HEK293 (cell line): ENCODE measurements around the gene PLEKHA8.

ENCODE experiments used
- BCL11A ChIP-seq: fragments of 450-650 bp; formaldehyde crosslinking; IDR thresholded peaks from 2 replicates; pipeline ENCODE4 v1.5.1; 2016; ENCODE audit warnings: low read depth, missing biosample characterization, missing genetic modification characterization
- BCL11B ChIP-seq: fragments of 450-650 bp; formaldehyde crosslinking; IDR thresholded peaks from 2 replicates; pipeline ENCODE4 v1.5.1; 2016; ENCODE audit warnings: low read depth, missing biosample characterization, missing genetic modification characterization
- HOXD13 ChIP-seq: sonication (generic); formaldehyde crosslinking; IDR thresholded peaks from 2 replicates; pipeline ENCODE4 v1.8.0; 2022; ENCODE audit warnings: missing genetic modification reagents, borderline replicate concordance
- KLF10 ChIP-seq: fragments of 450-650 bp; IDR thresholded peaks from 2 replicates; pipeline ENCODE4 v1.5.1; 2018; ENCODE audit warnings: missing biosample characterization, mild to moderate bottlenecking, missing genetic modification characterization
- KLF8 ChIP-seq: fragments of 450-650 bp; formaldehyde crosslinking; IDR thresholded peaks from 2 replicates; pipeline ENCODE4 v1.5.1; 2016; ENCODE audit warnings: missing biosample characterization, missing genetic modification characterization
- MEIS1 ChIP-seq: sonication (generic); formaldehyde crosslinking; IDR thresholded peaks from 2 replicates; pipeline ENCODE4 v1.8.1; 2022; ENCODE audit warnings: missing genetic modification reagents, mild to moderate bottlenecking, borderline replicate concordance
- OVOL3 ChIP-seq: fragments of 450-650 bp; formaldehyde crosslinking; IDR thresholded peaks from 2 replicates; pipeline ENCODE4 v1.5.1; 2016; ENCODE audit warnings: missing biosample characterization, missing genetic modification characterization
- SP7 ChIP-seq: fragments of 450-650 bp; formaldehyde crosslinking; IDR thresholded peaks from 2 replicates; pipeline ENCODE4 v1.5.1; 2016; ENCODE audit warnings: missing biosample characterization, missing genetic modification characterization
- WT1 ChIP-seq: fragments of 450-650 bp; formaldehyde crosslinking; IDR thresholded peaks from 2 replicates; pipeline ENCODE4 v1.5.1; 2016; ENCODE audit warnings: missing biosample characterization, missing genetic modification characterization
- ZNF10 ChIP-seq: fragments of 450-650 bp; formaldehyde crosslinking; IDR thresholded peaks from 2 replicates; pipeline ENCODE4 v1.5.1; 2017; ENCODE audit warnings: missing biosample characterization, missing genetic modification characterization
- ZNF202 ChIP-seq: fragments of 450-650 bp; formaldehyde crosslinking; IDR thresholded peaks from 2 replicates; pipeline ENCODE4 v1.5.1; 2016; ENCODE audit warnings: missing biosample characterization, missing genetic modification characterization, borderline replicate concordance
- ZNF433 ChIP-seq: fragments of 450-650 bp; formaldehyde crosslinking; IDR thresholded peaks from 2 replicates; pipeline ENCODE4 v1.5.1; 2016; ENCODE audit warnings: missing biosample characterization, missing genetic modification characterization, low read depth
- ZNF558 ChIP-seq: fragments of 450-650 bp; formaldehyde crosslinking; IDR thresholded peaks from 2 replicates; pipeline ENCODE4 v1.5.1; 2016; ENCODE audit warnings: missing biosample characterization, missing genetic modification characterization
- ZNF561 ChIP-seq: fragments of 450-650 bp; IDR thresholded peaks from 2 replicates; pipeline ENCODE4 v1.5.1; 2018; ENCODE audit warnings: missing biosample characterization, missing genetic modification characterization, borderline replicate concordance
- ZNF629 ChIP-seq: fragments of 450-650 bp; formaldehyde crosslinking; IDR thresholded peaks from 2 replicates; pipeline ENCODE4 v1.5.1; 2017; ENCODE audit warnings: missing biosample characterization, missing genetic modification characterization
- ZSCAN16 ChIP-seq: fragments of 450-650 bp; formaldehyde crosslinking; IDR thresholded peaks from 2 replicates; pipeline ENCODE4 v1.5.1; 2016; ENCODE audit warnings: missing biosample characterization, missing genetic modification characterization
- ZSCAN30 ChIP-seq: fragments of 450-650 bp; IDR thresholded peaks from 2 replicates; pipeline ENCODE4 v1.5.1; 2018; ENCODE audit warnings: missing biosample characterization, mild to moderate bottlenecking, missing genetic modification characterization, moderate library complexity
- TF ChIP-seq, protein P1 (sequence below): fragments of 450-650 bp; formaldehyde crosslinking; IDR thresholded peaks from 2 replicates; pipeline ENCODE4 v1.5.1; 2016; ENCODE audit warnings: missing biosample characterization, missing genetic modification characterization
- TF ChIP-seq, protein P2 (sequence below): fragments of 450-650 bp; formaldehyde crosslinking; IDR thresholded peaks from 2 replicates; pipeline ENCODE4 v1.5.1; 2016; ENCODE audit warnings: missing biosample characterization, missing genetic modification characterization
- TF ChIP-seq, protein P3 (sequence below): fragments of 450-650 bp; formaldehyde crosslinking; IDR thresholded peaks from 2 replicates; pipeline ENCODE4 v1.5.0; 2017; ENCODE audit warnings: missing biosample characterization, missing genetic modification characterization, borderline replicate concordance
- TF ChIP-seq, protein P4 (sequence below): fragments of 450-650 bp; formaldehyde crosslinking; IDR thresholded peaks from 2 replicates; pipeline ENCODE4 v1.5.1; 2016; ENCODE audit warnings: missing biosample characterization, missing genetic modification characterization
- TF ChIP-seq, protein P5 (sequence below): fragments of 450-650 bp; formaldehyde crosslinking; IDR thresholded peaks from 2 replicates; pipeline ENCODE4 v1.5.1; 2017; ENCODE audit warnings: missing biosample characterization, missing genetic modification characterization
- TF ChIP-seq, protein P6 (sequence below): fragments of 450-650 bp; formaldehyde crosslinking; IDR thresholded peaks from 2 replicates; pipeline ENCODE4 v1.5.1; 2016; ENCODE audit warnings: missing biosample characterization, missing genetic modification characterization
- TF ChIP-seq, protein P7 (sequence below): fragments of 450-650 bp; formaldehyde crosslinking; conservative IDR thresholded peaks from 2 replicates; pipeline ENCODE4 v1.5.1; 2016; ENCODE audit warnings: low read depth, missing biosample characterization, missing genetic modification characterization

Gene PLEKHA8

DNA sequence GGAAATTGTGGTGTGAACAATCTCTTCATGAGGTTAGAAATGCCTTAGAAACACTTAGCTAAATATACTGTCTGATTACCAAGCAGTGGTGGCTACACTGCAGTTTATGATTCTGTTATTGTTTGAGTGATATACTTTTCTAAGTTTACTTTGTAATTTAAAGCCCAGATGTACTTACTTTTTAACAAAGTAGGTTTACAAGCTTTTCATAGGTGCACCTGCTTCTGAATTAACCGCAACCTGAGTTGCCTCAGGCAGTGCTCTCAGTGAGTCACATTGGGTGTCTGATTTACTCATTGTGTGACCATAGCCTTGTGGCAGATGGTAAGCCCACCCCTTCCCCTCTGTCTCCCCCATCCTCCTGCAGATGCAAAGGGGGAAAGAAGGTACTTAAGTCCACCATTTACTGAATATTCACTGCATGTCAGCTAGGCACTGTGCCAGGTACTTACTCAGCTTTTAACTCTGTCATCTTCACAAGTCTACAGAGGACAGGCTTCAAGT, 115.6 kb downstream of the PLEKHA8 start (continued):
- TF ChIP-seq, protein P1, sequence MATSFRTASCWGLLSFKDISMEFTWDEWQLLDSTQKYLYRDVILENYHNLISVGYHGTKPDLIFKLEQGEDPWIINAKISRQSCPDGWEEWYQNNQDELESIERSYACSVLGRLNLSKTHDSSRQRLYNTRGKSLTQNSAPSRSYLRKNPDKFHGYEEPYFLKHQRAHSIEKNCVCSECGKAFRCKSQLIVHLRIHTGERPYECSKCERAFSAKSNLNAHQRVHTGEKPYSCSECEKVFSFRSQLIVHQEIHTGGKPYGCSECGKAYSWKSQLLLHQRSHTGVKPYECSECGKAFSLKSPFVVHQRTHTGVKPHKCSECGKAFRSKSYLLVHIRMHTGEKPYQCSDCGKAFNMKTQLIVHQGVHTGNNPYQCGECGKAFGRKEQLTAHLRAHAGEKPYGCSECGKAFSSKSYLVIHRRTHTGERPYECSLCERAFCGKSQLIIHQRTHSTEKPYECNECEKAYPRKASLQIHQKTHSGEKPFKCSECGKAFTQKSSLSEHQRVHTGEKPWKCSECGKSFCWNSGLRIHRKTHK (tag by site-specific recombination): no peak
- peak; percentile 78; the same call in 1 of the 2 replicates for TF ChIP-seq HOXD13 (CRISPR knock-in tag)
- no peak for TF ChIP-seq ZNF202
- peak; percentile 71 for TF ChIP-seq ZNF10
- TF ChIP-seq ZNF558 (tag by site-specific recombination): no peak
- peak; percentile 88 for TF ChIP-seq SP7 (tag by site-specific recombination)
- TF ChIP-seq, protein P2, sequence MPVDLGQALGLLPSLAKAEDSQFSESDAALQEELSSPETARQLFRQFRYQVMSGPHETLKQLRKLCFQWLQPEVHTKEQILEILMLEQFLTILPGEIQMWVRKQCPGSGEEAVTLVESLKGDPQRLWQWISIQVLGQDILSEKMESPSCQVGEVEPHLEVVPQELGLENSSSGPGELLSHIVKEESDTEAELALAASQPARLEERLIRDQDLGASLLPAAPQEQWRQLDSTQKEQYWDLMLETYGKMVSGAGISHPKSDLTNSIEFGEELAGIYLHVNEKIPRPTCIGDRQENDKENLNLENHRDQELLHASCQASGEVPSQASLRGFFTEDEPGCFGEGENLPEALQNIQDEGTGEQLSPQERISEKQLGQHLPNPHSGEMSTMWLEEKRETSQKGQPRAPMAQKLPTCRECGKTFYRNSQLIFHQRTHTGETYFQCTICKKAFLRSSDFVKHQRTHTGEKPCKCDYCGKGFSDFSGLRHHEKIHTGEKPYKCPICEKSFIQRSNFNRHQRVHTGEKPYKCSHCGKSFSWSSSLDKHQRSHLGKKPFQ (tag by site-specific recombination): peak; percentile 96
- no peak for TF ChIP-seq ZNF433
- peak; percentile 79 for TF ChIP-seq WT1
- TF ChIP-seq ZNF561 (tag by site-specific recombination): 0 out of 2 replicates have a peak, but pooled peaks have one; percentile 19
- TF ChIP-seq OVOL3 (tag by site-specific recombination): 0 out of 2 replicates have a peak, but pooled peaks have one; percentile 38
- TF ChIP-seq BCL11A (tag by site-specific recombination): peak; percentile 33; the same call in 1 of the 2 replicates
- TF ChIP-seq, protein P3, sequence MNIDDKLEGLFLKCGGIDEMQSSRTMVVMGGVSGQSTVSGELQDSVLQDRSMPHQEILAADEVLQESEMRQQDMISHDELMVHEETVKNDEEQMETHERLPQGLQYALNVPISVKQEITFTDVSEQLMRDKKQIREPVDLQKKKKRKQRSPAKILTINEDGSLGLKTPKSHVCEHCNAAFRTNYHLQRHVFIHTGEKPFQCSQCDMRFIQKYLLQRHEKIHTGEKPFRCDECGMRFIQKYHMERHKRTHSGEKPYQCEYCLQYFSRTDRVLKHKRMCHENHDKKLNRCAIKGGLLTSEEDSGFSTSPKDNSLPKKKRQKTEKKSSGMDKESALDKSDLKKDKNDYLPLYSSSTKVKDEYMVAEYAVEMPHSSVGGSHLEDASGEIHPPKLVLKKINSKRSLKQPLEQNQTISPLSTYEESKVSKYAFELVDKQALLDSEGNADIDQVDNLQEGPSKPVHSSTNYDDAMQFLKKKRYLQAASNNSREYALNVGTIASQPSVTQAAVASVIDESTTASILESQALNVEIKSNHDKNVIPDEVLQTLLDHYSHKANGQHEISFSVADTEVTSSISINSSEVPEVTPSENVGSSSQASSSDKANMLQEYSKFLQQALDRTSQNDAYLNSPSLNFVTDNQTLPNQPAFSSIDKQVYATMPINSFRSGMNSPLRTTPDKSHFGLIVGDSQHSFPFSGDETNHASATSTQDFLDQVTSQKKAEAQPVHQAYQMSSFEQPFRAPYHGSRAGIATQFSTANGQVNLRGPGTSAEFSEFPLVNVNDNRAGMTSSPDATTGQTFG (tag by site-specific recombination): no peak
- 0 out of 2 replicates have a peak, but pooled peaks have one; percentile 37 for TF ChIP-seq KLF10
- TF ChIP-seq, protein P4, sequence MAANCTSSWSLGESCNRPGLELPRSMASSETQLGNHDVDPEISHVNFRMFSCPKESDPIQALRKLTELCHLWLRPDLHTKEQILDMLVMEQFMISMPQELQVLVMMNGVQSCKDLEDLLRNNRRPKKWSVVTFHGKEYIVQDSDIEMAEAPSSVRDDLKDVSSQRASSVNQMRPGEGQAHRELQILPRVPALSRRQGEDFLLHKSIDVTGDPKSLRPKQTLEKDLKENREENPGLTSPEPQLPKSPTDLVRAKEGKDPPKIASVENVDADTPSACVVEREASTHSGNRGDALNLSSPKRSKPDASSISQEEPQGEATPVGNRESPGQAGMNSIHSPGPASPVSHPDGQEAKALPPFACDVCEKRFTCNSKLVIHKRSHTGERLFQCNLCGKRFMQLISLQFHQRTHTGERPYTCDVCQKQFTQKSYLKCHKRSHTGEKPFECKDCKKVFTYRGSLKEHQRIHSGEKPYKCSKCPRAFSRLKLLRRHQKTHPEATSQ (tag by site-specific recombination): no peak
- TF ChIP-seq, protein P5, sequence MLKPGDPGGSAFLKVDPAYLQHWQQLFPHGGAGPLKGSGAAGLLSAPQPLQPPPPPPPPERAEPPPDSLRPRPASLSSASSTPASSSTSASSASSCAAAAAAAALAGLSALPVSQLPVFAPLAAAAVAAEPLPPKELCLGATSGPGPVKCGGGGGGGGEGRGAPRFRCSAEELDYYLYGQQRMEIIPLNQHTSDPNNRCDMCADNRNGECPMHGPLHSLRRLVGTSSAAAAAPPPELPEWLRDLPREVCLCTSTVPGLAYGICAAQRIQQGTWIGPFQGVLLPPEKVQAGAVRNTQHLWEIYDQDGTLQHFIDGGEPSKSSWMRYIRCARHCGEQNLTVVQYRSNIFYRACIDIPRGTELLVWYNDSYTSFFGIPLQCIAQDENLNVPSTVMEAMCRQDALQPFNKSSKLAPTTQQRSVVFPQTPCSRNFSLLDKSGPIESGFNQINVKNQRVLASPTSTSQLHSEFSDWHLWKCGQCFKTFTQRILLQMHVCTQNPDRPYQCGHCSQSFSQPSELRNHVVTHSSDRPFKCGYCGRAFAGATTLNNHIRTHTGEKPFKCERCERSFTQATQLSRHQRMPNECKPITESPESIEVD (tag by site-specific recombination): peak; percentile 97
- TF ChIP-seq, protein P6, sequence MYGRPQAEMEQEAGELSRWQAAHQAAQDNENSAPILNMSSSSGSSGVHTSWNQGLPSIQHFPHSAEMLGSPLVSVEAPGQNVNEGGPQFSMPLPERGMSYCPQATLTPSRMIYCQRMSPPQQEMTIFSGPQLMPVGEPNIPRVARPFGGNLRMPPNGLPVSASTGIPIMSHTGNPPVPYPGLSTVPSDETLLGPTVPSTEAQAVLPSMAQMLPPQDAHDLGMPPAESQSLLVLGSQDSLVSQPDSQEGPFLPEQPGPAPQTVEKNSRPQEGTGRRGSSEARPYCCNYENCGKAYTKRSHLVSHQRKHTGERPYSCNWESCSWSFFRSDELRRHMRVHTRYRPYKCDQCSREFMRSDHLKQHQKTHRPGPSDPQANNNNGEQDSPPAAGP (tag by site-specific recombination): peak; percentile 36; the same call in 1 of the 2 replicates
- peak; percentile 83 for TF ChIP-seq BCL11B (tag by site-specific recombination)
- peak; percentile 42; the same call in 1 of the 2 replicates for TF ChIP-seq ZSCAN30 (tag by site-specific recombination)
- TF ChIP-seq KLF8: peak; percentile 82
- TF ChIP-seq, protein P7, sequence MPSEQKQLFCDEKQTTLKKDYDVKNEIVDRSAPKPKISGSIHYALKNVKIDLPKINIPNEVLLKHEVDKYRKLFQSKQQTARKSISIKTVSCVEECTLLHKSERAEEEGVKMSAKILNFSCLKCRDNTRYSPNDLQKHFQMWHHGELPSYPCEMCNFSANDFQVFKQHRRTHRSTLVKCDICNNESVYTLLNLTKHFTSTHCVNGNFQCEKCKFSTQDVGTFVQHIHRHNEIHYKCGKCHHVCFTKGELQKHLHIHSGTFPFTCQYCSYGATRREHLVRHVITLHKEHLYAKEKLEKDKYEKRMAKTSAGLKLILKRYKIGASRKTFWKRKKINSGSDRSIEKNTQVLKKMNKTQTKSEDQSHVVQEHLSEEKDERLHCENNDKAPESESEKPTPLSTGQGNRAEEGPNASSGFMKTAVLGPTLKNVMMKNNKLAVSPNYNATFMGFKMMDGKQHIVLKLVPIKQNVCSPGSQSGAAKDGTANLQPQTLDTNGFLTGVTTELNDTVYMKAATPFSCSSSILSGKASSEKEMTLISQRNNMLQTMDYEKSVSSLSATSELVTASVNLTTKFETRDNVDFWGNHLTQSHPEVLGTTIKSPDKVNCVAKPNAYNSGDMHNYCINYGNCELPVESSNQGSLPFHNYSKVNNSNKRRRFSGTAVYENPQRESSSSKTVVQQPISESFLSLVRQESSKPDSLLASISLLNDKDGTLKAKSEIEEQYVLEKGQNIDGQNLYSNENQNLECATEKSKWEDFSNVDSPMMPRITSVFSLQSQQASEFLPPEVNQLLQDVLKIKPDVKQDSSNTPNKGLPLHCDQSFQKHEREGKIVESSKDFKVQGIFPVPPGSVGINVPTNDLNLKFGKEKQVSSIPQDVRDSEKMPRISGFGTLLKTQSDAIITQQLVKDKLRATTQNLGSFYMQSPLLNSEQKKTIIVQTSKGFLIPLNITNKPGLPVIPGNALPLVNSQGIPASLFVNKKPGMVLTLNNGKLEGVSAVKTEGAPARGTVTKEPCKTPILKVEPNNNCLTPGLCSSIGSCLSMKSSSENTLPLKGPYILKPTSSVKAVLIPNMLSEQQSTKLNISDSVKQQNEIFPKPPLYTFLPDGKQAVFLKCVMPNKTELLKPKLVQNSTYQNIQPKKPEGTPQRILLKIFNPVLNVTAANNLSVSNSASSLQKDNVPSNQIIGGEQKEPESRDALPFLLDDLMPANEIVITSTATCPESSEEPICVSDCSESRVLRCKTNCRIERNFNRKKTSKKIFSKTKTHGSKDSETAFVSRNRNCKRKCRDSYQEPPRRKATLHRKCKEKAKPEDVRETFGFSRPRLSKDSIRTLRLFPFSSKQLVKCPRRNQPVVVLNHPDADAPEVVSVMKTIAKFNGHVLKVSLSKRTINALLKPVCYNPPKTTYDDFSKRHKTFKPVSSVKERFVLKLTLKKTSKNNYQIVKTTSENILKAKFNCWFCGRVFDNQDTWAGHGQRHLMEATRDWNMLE: no peak
- no peak for TF ChIP-seq ZSCAN16
- no peak for TF ChIP-seq MEIS1 (CRISPR knock-in tag)
- TF ChIP-seq ZNF629 (tag by site-specific recombination): peak; percentile 45; the same call in 1 of the 2 replicates
